Neural progenitor cell (in vitro differentiated cells): ENCODE data around the gene RNF212B. TPM values are rescaled to one million over a fixed set of nuclear protein-coding genes. Genes with fewer than 3 reads are reported as not detected.
"Not testable (repeated sequence)": the region's sequence is repeated elsewhere in the genome, so short reads cannot be mapped to it uniquely, and the experiment has no call there.

Experiments used
- DNase-seq: peaks from one replicate; pipeline ENCODE4 v3.0.0-alpha.2; 2016; ENCODE audit warnings: low spot score
- H2AFZ ChIP-seq: fragments of 200-600 bp; sonication (generic); replicated peaks from 2 replicates; pipeline ENCODE4 v1.6.1; 2016; ENCODE audit warnings: antibody characterized with exemption
- H3F3A ChIP-seq: fragments of 200-600 bp; sonication (generic); 2 replicates; pipeline ENCODE4 v1.6.1; 2016; ENCODE audit warnings: antibody characterized with exemption, low read depth
- H3K27ac ChIP-seq: fragments of 200-600 bp; sonication (generic); 2 replicates; pipeline ENCODE4 v1.5.1; 2016; ENCODE audit warnings: mild to moderate bottlenecking
- H3K27me3 ChIP-seq: fragments of 200-600 bp; sonication (generic); 2 replicates; pipeline ENCODE4 v1.6.1; 2016; ENCODE audit warnings: mild to moderate bottlenecking, moderate library complexity
- H3K36me3 ChIP-seq: fragments of 200-600 bp; sonication (generic); 2 replicates; pipeline ENCODE4 v1.5.1; 2016
- H3K4me1 ChIP-seq: fragments of 200-600 bp; sonication (generic); 2 replicates; pipeline ENCODE4 v1.6.1; 2016; ENCODE audit warnings: mixed run types
- H3K4me2 ChIP-seq: fragments of 200-600 bp; sonication (generic); 2 replicates; pipeline ENCODE4 v1.6.1; 2016
- H3K4me3 ChIP-seq: fragments of 200-600 bp; sonication (generic); 2 replicates; pipeline ENCODE4 v1.5.1; 2016
- H3K79me2 ChIP-seq: fragments of 200-600 bp; sonication (generic); 2 replicates; pipeline ENCODE4 v1.6.1; 2016; ENCODE audit warnings: low read depth
- H3K9ac ChIP-seq: fragments of 200-600 bp; sonication (generic); 2 replicates; pipeline ENCODE4 v1.6.1; 2016
- H3K9me3 ChIP-seq: fragments of 200-600 bp; sonication (generic); 2 replicates; pipeline ENCODE4 v1.5.1; 2016; ENCODE audit warnings: low read depth
- H4K20me1 ChIP-seq: fragments of 200-600 bp; sonication (generic); 2 replicates; pipeline ENCODE4 v1.6.1; 2016; ENCODE audit warnings: low read depth
- H3K27ac Mint-ChIP-seq: 3 replicates; pipeline ENCODE4 v1.8.0; 2021; ENCODE audit warnings: mixed read lengths
- H3K27me3 Mint-ChIP-seq: 2 replicates; pipeline ENCODE4 v1.8.0; 2022; ENCODE audit warnings: low read depth, mild to moderate bottlenecking, inconsistent platforms, moderate library complexity, mixed read lengths; ENCODE audit not compliant: insufficient read depth
- H3K36me3 Mint-ChIP-seq: 3 replicates; pipeline ENCODE4 v1.8.0; 2021; ENCODE audit warnings: mixed read lengths
- H3K4me1 Mint-ChIP-seq: 3 replicates; pipeline ENCODE4 v1.8.0; 2021; ENCODE audit warnings: mixed read lengths
- H3K4me3 Mint-ChIP-seq: 3 replicates; pipeline ENCODE4 v1.8.0; 2021; ENCODE audit warnings: mild to moderate bottlenecking, moderate library complexity, mixed read lengths
- H3K9me3 Mint-ChIP-seq: 3 replicates; pipeline ENCODE4 v1.8.0; 2020; ENCODE audit warnings: mixed read lengths
- EZH2 ChIP-seq: fragments of 200-600 bp; sonication (generic); IDR thresholded peaks from 2 replicates; pipeline ENCODE4 v1.6.1; 2017; ENCODE audit warnings: antibody characterized with exemption, mild to moderate bottlenecking, moderate library complexity
- EZH2phosphoT487 ChIP-seq: fragments of 200-600 bp; sonication (generic); IDR thresholded peaks from 2 replicates; pipeline ENCODE4 v1.6.1; 2017; ENCODE audit warnings: antibody characterized with exemption
- total RNA-seq: library from RNA; depleted of rRNA; stranded (reverse); fragments of >200 nt; gene quantifications from 2 replicates; pipeline ENCODE4 v1.2.3, GENCODE V29; 2015; ENCODE audit warnings: low replicate concordance
- TF ChIP-seq, protein P1 (sequence below): fragments of 200-600 bp; sonication (generic); IDR thresholded peaks from 2 replicates; pipeline ENCODE4 v1.5.1; 2017; ENCODE audit warnings: antibody characterized with exemption, mild to moderate bottlenecking

The RNF212B gene
- total RNA-seq, 1 donor from 2014 or later = not detected

DNA sequence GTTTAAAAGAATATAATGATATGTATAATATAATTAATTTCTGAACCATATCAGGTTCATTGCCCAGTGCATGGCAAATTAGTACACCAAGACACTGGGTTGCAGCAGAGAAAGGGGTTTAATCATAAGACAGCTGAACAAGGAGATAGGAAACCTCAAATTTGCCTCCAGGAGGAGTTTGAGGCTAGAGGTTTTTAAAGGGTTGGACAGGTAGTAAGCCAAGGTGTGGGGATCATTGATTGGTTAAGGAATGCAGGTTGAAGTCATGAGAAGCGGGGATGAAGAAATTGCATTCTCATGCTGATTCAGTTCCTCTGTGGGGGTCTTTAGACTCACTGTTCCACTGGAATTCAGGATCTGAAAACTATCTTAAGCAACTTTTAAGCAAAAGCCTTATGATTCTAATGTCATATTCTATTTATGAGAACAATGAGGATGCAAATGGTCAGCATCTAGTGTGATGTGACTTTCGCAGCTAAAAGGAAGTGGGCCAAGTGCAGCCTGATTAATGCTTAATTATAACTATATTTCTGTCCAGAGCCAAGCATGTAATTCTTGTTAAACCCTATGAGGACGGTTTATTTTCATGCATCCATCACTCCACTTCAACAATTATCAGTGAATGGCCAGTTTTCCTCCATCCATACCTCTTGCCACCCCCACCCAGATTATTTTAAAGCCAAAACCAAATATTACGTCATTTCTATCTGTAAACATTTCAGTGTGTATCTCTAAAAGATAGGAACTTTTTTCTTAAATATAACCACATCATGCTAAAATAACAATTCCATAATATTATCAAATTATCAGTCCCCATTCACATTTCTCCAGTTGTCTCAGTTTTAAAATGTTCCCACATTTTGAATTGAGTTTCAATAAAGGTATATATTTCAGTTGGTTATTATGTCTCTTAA lies 14.9 kb downstream of the RNF212B start:
- Histone ChIP-seq H3K4me2 (no peak overlapping the region), H2AFZ (peak overlapping the region; percentile 40), H3K36me3 (no peaks in the 10 kb centered on the region), H3K9me3 (no peaks in the 10 kb centered on the region), H3K79me2 (no peaks in the 10 kb centered on the region), H3K9ac (no peak overlapping the region), H3K4me1 (no peaks in the 10 kb centered on the region), H4K20me1 (no peaks in the 10 kb centered on the region), H3K27ac (no peak overlapping the region), H3K27me3 (no peaks in the 10 kb centered on the region), H3F3A (peaks cover 5% of the 10 kb centered on the region), H3K4me3 (no peak overlapping the region)
- peaks cover 2% of the 10 kb centered on the region for H3K4me1 Mint-ChIP-seq
- peaks cover 2% of the 10 kb centered on the region for H3K27me3 Mint-ChIP-seq
- H3K4me3 Mint-ChIP-seq = no peak overlapping the region
- TF ChIP-seq EZH2phosphoT487 = no peak
- TF ChIP-seq, protein P1, sequence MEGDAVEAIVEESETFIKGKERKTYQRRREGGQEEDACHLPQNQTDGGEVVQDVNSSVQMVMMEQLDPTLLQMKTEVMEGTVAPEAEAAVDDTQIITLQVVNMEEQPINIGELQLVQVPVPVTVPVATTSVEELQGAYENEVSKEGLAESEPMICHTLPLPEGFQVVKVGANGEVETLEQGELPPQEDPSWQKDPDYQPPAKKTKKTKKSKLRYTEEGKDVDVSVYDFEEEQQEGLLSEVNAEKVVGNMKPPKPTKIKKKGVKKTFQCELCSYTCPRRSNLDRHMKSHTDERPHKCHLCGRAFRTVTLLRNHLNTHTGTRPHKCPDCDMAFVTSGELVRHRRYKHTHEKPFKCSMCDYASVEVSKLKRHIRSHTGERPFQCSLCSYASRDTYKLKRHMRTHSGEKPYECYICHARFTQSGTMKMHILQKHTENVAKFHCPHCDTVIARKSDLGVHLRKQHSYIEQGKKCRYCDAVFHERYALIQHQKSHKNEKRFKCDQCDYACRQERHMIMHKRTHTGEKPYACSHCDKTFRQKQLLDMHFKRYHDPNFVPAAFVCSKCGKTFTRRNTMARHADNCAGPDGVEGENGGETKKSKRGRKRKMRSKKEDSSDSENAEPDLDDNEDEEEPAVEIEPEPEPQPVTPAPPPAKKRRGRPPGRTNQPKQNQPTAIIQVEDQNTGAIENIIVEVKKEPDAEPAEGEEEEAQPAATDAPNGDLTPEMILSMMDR = no peak
- DNase-seq = peak; percentile 4
- H3K9me3 Mint-ChIP-seq = no peaks in the 10 kb centered on the region
- no peaks in the 10 kb centered on the region for H3K36me3 Mint-ChIP-seq
- no peak overlapping the region for H3K27ac Mint-ChIP-seq

- Histone ChIP-seq H3K9me3 (no peaks in the 10 kb centered on the region), H3K9ac (no peak overlapping the region), H3K4me3 (no peak overlapping the region), H3K27me3 (no peaks in the 10 kb centered on the region), H4K20me1 (no peaks in the 10 kb centered on the region), H3F3A (peaks cover 5% of the 10 kb centered on the region), H3K4me2 (no peak overlapping the region), H3K79me2 (no peaks in the 10 kb centered on the region), H3K4me1 (no peaks in the 10 kb centered on the region), H3K27ac (no peak overlapping the region), H2AFZ (no peak overlapping the region), H3K36me3 (no peaks in the 10 kb centered on the region)
- Mint-ChIP-seq H3K4me1 (no peaks in the 10 kb centered on the region), H3K27me3 (peaks cover 4% of the 10 kb centered on the region), H3K27ac (no peak overlapping the region), H3K4me3 (no peak overlapping the region), H3K36me3 (no peaks in the 10 kb centered on the region), H3K9me3 (no peaks in the 10 kb centered on the region)
- no peak for DNase-seq
- TF ChIP-seq EZH2phosphoT487 (no peak), EZH2 (no peak)
- TF ChIP-seq, protein P1 = no peak
Observed at GRCh38 chr14:23258256-23258655, 20.5 kb downstream of the RNF212B start.

DNA sequence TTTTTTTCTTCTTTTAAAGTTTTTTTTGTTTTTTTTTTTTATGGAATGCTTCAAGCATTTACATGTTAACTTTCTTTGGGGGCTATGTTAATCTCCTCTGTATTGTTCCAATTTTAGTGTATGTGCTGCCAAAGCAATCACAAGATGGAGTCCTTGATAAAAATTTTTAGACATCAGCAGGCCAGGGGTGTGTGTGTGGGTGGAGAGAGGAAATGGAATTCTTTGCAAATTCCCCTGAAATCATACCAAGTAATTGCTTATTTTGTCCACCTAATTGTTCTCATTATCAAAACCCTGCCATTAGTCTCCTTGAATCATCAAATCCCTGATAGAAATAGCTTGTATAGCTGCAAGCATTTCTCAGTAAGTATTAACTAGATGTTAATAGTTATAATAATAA lies 21.7 kb downstream of the RNF212B start:
- Mint-ChIP-seq H3K27me3 (peaks cover 4% of the 10 kb centered on the region), H3K9me3 (no peaks in the 10 kb centered on the region), H3K27ac (no peak overlapping the region), H3K4me1 (no peaks in the 10 kb centered on the region), H3K36me3 (no peaks in the 10 kb centered on the region), H3K4me3 (no peak overlapping the region)
- no peak for TF ChIP-seq EZH2
- no peak for TF ChIP-seq EZH2phosphoT487
- TF ChIP-seq, protein P1 = no peak
- Histone ChIP-seq H3K4me2 (no peak overlapping the region), H3K4me1 (no peaks in the 10 kb centered on the region), H3K9ac (no peak overlapping the region), H4K20me1 (no peaks in the 10 kb centered on the region), H3K4me3 (no peak overlapping the region), H3F3A (peaks cover 5% of the 10 kb centered on the region), H3K27ac (no peak overlapping the region), H3K36me3 (no peaks in the 10 kb centered on the region), H3K9me3 (no peaks in the 10 kb centered on the region), H3K79me2 (no peaks in the 10 kb centered on the region), H2AFZ (no peak overlapping the region), H3K27me3 (no peaks in the 10 kb centered on the region)
- DNase-seq = no peak

DNA sequence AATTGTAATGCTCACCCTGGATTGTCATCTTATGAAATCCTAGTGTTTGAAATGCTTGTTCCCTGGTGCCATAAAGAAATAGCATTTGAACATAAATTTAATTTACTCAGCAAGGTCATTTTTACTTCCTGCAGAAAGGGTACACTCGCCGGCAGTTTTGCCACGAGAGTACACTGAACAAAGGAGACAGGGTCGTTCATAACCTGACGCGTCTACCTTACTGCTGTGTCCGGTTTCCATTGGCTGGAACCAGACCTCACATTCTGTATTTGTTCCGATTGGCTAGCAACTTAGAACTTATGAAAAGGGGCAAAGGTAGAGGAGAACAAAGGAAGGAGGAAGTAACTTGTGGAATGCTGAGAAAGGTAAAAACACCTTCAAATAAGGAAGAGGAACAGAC lies 23.1 kb downstream of the RNF212B start:
- H3K4me1 ChIP-seq, H3K36me3 ChIP-seq, DNase-seq, H3K36me3 Mint-ChIP-seq, H3K4me1 Mint-ChIP-seq, H3K27me3 ChIP-seq, H3K9ac ChIP-seq, H4K20me1 ChIP-seq, H3K9me3 Mint-ChIP-seq, H3K4me3 Mint-ChIP-seq, H3K27ac ChIP-seq, H3K9me3 ChIP-seq, H3K79me2 ChIP-seq, H3K4me3 ChIP-seq, H3K27me3 Mint-ChIP-seq, H3K27ac Mint-ChIP-seq, H3K4me2 ChIP-seq, H3F3A ChIP-seq: not testable (repeated sequence)
- peak overlapping the region; percentile 79 for H2AFZ ChIP-seq
